Measurements from ENCODE around the gene AP5B1. TPM values are rescaled to one million over a fixed set of nuclear protein-coding genes. Genes with fewer than 3 reads are reported as not detected.
A peak's percentile ranks its signal among the peaks of the same experiment; 100 is the strongest.

Gene AP5B1
- total and polyA plus RNA-seq, 2 of the 8 experiments (the other 6 are each of a cell fraction or from before 2014, with no cell fraction given) = 7.6 to 10.0 TPM

- Histone ChIP-seq H3K18ac (ENCODE audit: extremely low read depth, low read length) (no peak overlapping the region), H3K4me1 (replicated peaks in 1 of 4; ENCODE audit: control insufficient read depth in 3 of 4, insufficient read depth in 4 of 4, low read length in 3 of 4) (no peaks in the 10 kb centered on the region), H3K14ac (ENCODE audit: insufficient read length) (no peak overlapping the region), H4K5ac (ENCODE audit: insufficient read length, low read depth, low read length) (no peak overlapping the region), H3K56ac (replicated peaks; ENCODE audit: insufficient read length, low read depth, low read length) (no peak overlapping the region), H3K4ac (replicated peaks; ENCODE audit: insufficient read length, low read depth, low read length) (no peak overlapping the region), H2BK5ac (ENCODE audit: low read depth, low read length) (no peak overlapping the region), H2BK20ac (ENCODE audit: low read length) (no peak overlapping the region), H3K9me3 (ENCODE audit: insufficient read depth in 2 of 2, low read depth in 1 of 2, low read length in 1 of 2) (no peaks in the 10 kb centered on the region; a peak in 1 of 4 replicates), H2AFZ (ENCODE audit: low read length) (no peak overlapping the region), H3K79me1 (ENCODE audit: low read depth, low read length) (0 out of 2 replicates have a peak, but pooled peaks cover 2% of the 10 kb centered on the region), H2BK120ac (replicated peaks; ENCODE audit: low read depth, low read length) (no peak overlapping the region), H3K4me3 (ENCODE audit: extremely low read depth in 1 of 4, insufficient read depth in 2 of 4, low read depth in 3 of 4, low read length in 4 of 4) (no peak overlapping the region), H2BK15ac (ENCODE audit: low read length) (no peak overlapping the region), H3K36me3 (ENCODE audit: control insufficient read depth in 2 of 4, insufficient read depth in 4 of 4, low read length in 3 of 4) (peaks cover 0 to 9% (median 0%) of the 10 kb centered on the region in 4 experiments; a peak in 3 of 8 replicates), H2AK5ac (ENCODE audit: low read depth, low read length) (no peak overlapping the region), H3K9ac (replicated peaks in 1 of 4; ENCODE audit: extremely low read depth in 1 of 4, low read depth in 3 of 4, low read length in 3 of 4) (no peak overlapping the region), H3K79me2 (ENCODE audit: control insufficient read depth in 1 of 2, insufficient read depth in 2 of 2, low read length in 2 of 2) (no peaks in the 10 kb centered on the region; a peak in 1 of 4 replicates), H3K23me2 (ENCODE audit: low read depth, low read length) (no peaks in the 10 kb centered on the region), H4K91ac (replicated peaks; ENCODE audit: insufficient read length, low read length) (no peak overlapping the region), H4K8ac (ENCODE audit: extremely low read depth, insufficient read depth, low read length) (no peak overlapping the region), H3K27ac (ENCODE audit: low read depth, low read length) (no peak overlapping the region), H4K20me1 (replicated peaks in 1 of 2; ENCODE audit: control insufficient read depth in 1 of 2, insufficient read depth in 2 of 2, low read length in 2 of 2) (peaks cover 1 to 8% of the 10 kb centered on the region in 2 experiments), H3K4me2 (ENCODE audit: insufficient read depth in 1 of 2, low read depth in 2 of 2, low read length in 2 of 2) (no peak overlapping the region), H2BK12ac (ENCODE audit: low read depth, low read length) (no peak overlapping the region), H3K23ac (ENCODE audit: insufficient read length) (no peak overlapping the region), H3K27me3 (replicated peaks in 1 of 4; ENCODE audit: control insufficient read depth in 3 of 4, extremely low read depth in 1 of 4, insufficient read depth in 3 of 4, low read length in 3 of 4) (no peaks in the 10 kb centered on the region)
- POLR2A ChIA-PET (ENCODE audit: partially characterized antibody) = interaction anchor here (0.9 to 1.6 kb wide), 2 partner anchors 9 to 114 kb away, joined by 3 read pairs; partner anchors contain the start of gene FIBP
- WGBS, 2 experiments (ENCODE audit: extremely low coverage in 1 of 2, insufficient coverage in 1 of 2, insufficient read length in 1 of 2, insufficient replicate concordance in 2 of 2, low coverage in 1 of 2, low lambda C conversion rate in 2 of 2, missing lambda C conversion rate in 1 of 2) = 82% methylated on average over 8 of the region's 8 CpGs; no CpG with 5 or more reads in 1 of the 2 experiments
- CTCF ChIA-PET (ENCODE audit: partially characterized antibody) = interaction anchor here (0.8 to 13.2 kb wide), 10 partner anchors 16 to 110 kb away, joined by 3 to 347 read pairs (median 6); no protein-coding TSS in a partner anchor
- no peak for FAIRE-seq
- no peak for DNase-seq (ENCODE audit: low read depth in 1 of 2, low spot score in 2 of 2)
- TF ChIP-seq RAD21 (IDR thresholded peaks at IDR 0.05 in 1 of 2, conservative IDR thresholded peaks at IDR 0.05 in 1 of 2; ENCODE audit: low read depth in 2 of 2, low read length in 2 of 2) = 0 out of 4 replicates have a peak, but pooled peaks of 1 of the 2 experiments have one; percentile 5
Observed at GRCh38 chr11:65773784-65774411, 6.9 kb downstream of the AP5B1 start.
